AG20443 (cell line): Measurements from ENCODE around the gene PTPRG.
A peak's percentile ranks its signal among the peaks of the same experiment; 100 is the strongest.

Source experiments
- DNase-seq: peaks from one replicate; pipeline ENCODE4 v3.0.0; 2012; ENCODE audit warnings: low spot score, mixed read lengths

PTPRG gene

DNA sequence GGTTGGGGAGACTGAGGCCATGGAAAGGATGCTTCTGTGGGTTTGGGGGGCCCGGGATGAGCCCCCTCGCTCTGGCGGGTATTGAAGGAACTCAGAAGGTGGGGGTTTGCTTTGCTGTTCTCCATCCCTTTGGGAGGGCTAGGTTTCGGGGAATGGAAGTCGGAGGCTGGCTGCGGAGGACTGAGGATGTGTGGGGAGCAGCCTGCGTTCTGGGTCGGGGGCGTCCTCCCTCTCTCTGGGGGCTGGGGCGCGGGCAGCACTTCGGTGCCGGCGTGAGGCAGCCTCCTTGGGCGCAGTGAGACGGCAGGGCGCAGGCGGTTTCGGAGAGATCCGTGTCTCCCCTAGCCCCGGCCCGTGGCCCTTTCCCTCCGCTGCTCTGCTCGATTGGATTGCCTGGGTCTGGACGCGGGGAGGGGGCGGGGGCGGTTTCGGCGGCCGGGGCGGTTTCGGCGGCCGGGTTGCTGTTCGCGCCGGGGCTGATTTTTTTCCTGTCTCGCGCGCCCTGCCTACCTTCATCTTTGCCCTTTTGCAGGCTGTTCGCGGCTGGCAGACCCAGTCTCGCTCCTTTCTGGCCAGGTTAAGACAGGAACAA lies 1.4 kb downstream of the PTPRG start:
- DNase-seq, result peak; percentile 60

DNA sequence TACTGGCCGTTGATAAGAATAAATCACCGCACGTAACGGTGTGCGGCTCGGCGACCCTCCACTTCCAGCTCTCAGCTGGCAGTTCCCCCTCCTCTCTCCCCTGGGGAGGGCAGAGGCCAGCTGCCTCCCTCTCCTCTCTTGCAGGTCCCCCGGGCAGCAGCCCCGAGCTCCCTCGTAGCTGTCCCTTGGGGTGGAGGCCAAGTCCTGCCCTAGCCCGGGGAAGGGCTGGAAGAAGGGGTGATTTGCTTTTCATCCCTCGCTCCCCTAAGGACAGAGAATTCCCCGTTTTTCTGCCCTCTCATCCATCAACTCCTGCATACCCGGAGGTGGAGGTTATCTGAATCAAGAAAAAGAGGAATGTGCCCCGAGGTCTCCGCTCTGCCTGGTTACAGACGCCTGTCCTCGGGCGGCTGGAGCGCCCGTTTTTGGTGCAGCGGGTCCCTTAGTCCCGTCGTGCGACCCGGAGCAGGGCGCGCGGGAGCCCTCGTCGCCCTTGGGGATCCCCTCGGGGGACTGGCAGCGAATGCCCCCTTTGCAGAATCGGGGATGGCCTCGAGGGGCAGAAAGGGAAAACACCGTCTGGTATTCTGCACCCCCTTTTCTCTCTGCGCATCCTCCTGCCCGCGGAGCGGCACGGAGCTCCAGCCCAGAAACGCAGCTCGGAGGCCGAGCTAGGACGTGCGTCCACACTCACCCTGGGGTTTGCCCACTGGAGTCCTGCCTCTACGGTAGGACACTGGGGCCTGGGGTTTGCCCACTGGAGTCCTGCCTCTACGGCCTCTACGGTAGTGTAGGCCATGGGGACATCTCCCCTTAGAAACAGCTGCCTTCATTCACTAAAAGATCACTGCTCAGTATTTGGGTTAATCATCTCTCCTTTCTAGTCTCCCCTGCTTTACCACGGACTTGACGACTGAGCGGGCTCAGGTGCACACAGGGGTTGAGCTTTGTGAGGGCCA lies 2.2 kb downstream of the PTPRG start:
- peak; percentile 18 for DNase-seq

DNA sequence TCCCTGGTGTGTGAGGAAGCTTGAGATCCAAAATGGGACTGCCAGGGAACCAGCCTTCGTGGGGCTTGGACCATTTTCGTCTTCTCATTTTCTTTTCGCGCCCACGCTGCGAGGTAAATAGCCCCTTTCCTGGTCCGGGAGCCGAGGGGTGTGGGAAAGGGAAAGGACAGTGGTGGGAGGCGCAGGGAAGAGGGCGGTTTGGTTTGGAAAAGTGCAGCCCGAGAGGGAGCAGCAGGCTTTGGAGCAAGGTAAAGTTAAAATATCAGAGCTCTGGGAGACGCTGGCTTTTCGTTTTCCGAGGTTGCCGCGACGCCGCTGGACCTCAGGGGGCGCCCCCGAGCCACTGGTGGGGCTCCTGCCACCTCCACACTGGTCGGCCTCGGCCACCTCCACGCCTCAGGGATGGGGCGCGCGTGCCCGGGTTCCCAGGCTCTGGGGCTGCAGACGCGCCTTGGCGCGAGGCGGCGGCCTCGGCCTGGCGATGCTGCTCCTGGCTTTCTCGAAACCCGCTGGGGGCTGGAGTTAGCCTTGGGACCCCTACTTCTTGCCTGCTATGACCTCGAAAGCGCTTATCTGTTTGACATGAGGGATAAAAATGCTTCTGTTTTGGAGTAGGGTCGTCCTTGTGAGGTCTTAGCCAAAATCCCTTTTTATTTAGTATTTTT lies 3.2 kb downstream of the PTPRG start:
- DNase-seq, result peak; percentile 86

DNA sequence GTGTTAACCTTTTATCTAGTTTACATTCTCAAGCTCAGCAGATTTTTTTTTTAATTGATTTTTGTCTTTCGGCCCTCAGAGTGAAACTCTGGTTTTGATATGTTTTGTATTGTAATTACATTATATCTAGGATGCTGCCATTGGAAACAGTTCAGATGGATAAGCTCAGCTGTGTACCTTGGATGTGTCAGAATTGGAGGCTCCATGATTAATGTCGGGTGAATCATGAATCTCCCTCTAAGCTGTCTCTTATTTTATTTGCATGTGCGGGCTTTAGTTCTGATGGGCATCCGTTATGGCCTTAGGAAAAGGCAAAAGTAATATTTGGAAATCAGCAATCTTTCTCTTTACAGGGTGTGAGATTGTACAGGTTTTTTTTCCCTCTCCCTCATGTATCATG lies 4.2 kb downstream of the PTPRG start:
- no peak for DNase-seq

DNA sequence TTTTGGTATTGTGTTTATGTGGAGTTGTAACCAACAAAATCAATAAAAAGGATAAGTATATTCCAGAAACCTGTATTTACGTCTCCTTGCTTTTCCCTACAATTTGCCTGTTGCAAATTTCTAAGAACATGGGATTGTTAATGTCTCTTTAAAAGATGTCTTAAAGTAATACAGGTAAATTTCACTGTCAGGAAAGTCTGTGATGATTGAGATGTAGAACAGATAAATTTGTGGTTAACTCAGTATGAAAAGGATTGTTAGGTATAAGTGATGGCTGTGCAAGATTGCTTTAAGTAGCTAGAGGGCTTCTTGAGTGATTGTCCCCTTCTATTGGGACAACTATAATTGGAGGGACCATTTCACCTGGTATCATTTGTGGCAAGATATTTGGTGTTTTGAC lies 6.8 kb downstream of the PTPRG start:
- DNase-seq, result no peak

DNA sequence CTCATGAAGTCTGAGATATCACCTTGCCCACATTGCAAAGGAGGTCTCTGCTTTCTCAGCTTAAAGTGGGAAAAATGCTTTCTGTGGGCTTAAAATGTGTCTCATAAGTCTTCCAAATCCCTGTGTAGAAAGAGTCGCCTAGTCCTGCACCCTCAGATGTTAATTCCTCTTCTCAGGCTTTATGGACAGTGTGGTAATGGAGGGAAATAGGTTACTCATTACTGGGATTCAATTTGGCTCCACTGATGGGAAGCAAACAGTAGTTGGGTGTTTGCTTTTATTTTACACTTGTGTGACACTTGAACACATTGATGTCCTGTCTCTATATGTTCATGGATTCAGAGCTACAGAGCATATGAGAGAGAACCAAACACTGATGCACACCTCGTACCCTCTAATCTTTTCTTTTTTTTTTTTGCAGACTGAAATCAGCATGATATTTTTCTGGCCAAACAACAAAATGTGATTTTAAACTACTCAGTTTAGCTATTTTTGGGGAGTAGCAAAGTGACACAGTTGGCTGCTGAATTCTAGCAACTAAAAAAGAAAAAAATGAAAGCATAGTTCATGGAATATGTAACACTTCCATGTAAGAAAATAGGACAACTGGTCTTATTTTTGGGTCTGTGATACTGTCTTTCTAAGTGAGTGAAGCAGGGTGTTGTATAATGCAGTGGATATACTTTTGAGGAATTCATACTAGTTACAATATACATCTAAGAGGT lies 8.6 kb downstream of the PTPRG start:
- DNase-seq, result no peak

- no peak for DNase-seq
These were observed 9.4 kb downstream of the PTPRG start for GRCh38 chr3:61570813-61571212.

DNA sequence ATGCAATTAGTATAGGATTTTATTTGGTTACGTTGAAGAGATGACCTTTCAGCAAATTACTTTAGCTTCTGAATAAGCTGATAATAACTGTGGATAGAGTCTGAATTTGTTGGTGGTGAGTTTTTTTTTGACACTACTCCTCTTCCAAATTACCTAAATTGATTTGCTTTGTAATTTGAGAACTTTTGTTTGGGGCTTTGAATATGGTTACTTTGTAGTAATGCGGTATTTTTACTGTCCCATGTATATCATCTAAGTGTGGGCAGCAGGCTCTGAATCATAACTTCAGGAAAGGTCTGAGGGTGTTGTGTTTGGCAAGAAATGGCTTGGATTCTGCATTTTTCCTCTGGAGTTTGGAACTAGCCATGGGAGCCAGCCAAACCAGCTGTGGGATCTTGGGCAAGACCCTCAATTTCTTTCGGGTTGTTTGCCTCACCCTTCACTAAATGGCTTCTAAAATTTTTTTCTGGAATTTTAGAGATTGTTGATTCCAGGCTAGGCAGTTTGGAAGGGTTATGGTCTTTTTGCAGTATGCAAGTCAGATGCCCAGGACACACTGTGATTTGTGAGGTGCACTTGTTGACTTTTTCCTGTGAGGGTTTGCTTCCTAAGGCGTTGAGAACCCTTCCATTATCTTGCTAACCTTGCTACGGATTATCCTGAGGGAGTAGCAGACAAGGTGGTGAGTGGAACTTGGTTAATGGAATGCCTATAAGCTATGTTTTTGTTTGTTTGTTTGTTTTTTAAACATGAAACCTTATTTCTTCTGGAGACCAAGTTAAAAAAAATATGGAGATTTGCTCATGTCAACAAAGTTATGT lies 10.4 kb downstream of the PTPRG start:
- DNase-seq, result peak; percentile 76

GRCh38 chr3:61572879-61573278 lies 11.5 kb downstream of the PTPRG start:
- DNase-seq, result no peak

DNA sequence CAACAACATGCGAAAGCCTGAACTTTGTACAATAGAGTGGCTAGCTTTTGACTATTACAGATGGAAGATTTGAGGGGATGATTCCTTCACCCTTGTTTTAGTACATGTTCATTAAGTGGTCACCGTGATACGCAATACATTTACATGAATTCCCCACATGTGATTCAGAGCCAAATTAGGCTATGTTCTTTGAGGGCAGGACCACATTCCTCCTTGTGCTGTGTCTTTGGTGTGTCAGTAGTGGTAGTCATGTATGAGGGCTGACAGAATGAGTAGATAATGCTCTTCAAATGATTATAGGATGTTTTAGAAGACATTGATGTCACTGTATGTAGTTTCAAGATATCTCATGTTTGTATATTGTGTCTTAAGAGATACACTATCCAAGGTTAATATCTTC lies 12.1 kb downstream of the PTPRG start:
- no peak for DNase-seq

DNA sequence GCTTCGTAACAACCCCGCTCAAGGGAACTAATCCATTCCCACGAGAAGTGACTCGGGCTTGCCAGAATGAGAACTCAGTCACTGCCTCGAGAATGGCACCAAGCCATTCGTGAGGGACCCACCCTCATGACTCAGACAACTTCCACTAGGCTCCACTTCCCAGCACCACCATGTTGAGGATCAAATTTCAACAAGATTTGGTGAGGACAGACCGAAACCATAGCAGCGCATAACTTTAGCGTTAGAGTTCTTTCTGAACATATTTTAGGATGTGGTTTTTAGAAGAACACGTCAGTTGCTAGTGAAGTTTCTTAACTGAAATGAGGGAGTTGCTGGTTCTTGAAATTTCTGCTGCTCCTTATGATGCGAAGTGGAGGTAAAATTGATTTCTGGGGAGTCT lies 13.5 kb downstream of the PTPRG start:
- peak; percentile 50 for DNase-seq

GRCh38 chr3:61575893-61576292 lies 14.5 kb downstream of the PTPRG start:
- DNase-seq, result no peak

- DNase-seq, result no peak
These were observed 16.4 kb downstream of the PTPRG start for GRCh38 chr3:61577760-61578159.

DNA sequence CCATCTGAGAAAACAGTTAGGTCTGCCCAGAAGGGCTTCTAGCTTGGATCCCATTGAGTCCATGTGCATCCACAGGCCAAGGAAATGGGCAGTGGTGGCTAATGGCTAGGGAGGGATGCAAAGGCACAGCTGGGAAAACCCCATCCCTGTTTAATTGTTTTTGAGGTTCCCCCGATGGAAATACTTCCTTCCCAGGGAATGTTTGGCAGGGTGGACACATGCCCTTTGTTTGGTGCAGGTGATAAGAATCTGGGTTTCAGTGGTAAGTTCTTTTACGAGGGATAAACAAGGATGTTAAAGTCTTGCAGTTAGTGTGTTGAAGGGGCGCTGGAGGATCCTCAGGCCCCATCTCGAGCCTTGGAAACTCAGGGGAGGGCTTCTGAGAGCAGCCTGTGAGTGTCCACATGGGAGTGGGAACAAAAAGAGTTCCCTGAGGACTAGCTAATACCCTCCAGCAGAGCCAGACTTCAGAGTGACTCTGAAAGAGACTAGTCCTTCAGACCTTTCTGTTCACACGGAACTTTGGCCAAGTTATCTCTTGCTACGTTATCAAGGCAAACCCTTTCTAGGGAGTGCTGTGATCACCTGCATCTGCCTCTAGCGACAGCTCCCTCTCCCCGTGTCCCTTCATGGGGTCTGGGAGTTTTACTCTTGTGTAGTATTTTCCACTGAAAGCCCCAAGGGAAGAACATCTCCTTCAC lies 17.4 kb downstream of the PTPRG start:
- DNase-seq, result no peak

- no peak for DNase-seq
These were observed 18.3 kb downstream of the PTPRG start for GRCh38 chr3:61579685-61580084.

- DNase-seq, result no peak
These were observed 19.7 kb downstream of the PTPRG start for GRCh38 chr3:61580982-61581643.

- no peak for DNase-seq
These were observed 20.9 kb downstream of the PTPRG start for GRCh38 chr3:61582287-61582686.

- DNase-seq, result no peak
These were observed 21.5 kb downstream of the PTPRG start for GRCh38 chr3:61582846-61583245.

- no peak for DNase-seq
These were observed 22.8 kb downstream of the PTPRG start for GRCh38 chr3:61583890-61584875.
